SW 1271 (cell line): ENCODE measurements around the gene SLC20A1.
"Not testable (repeated sequence)": the region's sequence is repeated elsewhere in the genome, so short reads cannot be mapped to it uniquely, and the experiment has no call there.

Source experiments
- DNase-seq, 2 experiments: peaks; one replicate each; lab custom pipeline; 2025; lab: John Stamatoyannopoulos, UW

The SLC20A1 gene, protein sequence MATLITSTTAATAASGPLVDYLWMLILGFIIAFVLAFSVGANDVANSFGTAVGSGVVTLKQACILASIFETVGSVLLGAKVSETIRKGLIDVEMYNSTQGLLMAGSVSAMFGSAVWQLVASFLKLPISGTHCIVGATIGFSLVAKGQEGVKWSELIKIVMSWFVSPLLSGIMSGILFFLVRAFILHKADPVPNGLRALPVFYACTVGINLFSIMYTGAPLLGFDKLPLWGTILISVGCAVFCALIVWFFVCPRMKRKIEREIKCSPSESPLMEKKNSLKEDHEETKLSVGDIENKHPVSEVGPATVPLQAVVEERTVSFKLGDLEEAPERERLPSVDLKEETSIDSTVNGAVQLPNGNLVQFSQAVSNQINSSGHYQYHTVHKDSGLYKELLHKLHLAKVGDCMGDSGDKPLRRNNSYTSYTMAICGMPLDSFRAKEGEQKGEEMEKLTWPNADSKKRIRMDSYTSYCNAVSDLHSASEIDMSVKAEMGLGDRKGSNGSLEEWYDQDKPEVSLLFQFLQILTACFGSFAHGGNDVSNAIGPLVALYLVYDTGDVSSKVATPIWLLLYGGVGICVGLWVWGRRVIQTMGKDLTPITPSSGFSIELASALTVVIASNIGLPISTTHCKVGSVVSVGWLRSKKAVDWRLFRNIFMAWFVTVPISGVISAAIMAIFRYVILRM

DNA sequence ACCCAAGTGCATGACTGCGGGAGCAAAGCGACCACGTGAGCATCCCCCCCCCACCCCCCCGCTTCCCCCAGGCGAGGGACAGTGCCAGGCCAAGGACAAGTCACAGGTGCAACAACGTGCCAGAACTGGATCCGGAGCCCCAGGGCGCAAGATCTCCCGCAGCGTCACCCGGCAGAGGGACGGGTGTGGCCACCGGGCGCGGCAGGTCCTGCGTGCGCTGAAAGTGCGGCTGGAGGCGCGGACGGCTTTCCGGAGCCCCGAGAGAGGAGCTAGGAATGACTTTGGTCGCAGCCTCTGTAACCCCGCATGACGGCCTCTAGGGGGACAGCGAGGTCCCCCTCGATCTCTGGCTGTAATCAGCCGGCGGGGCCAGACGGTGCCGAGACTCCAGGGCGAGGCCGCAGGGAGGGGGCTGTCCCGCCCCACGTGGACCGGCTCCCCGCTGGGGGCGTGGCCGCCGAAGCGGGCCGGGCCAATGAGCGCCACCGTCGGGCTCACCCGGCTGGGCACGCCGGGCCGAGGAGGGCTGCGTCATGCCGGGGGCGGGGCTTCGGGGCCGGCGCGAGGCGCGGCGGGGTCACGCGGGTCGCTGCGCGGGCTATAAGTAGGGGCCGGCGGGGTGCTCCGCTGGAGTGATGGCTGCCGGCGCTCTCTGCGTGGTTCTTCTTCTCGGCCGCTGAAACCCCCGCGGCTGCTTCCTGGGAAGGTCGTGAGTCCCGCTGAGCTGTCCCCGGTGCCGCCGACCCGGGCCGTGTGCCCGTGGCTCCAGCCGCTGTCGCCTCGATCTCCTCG, at the start of gene SLC20A1:
Gene SLC20A1 (plus strand): TSS at position 630 of the 792 bp plus-strand sequence. CDS start 890 bp downstream, outside the sequence.
- DNase-seq = peak; percentile 96

- DNase-seq = no peak
Observed at GRCh38 chr2:112597537-112598322, 48.0 kb upstream of the SLC20A1 start.

- no peak for DNase-seq
Observed at GRCh38 chr2:112600634-112601033, 45.1 kb upstream of the SLC20A1 start.

DNA sequence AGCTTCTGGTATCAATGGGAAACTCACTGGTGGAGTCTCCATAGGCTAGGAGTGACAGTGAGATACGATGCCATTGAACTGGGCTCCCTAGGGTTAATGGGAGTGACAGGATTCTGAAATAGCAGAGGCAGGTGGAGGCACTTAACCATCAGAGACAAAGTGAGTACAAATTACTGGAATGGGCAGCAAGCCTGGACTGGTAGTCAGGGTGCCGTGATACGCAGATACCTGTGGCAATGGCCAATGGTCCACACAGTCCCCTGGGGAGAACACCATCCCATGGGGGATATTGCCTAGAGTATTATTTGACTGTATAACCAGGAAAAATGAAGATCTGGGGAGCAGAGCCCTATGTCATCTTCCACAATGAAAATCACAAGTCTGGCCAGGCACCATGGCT, 44.0 kb upstream of the SLC20A1 start:
- no peak for DNase-seq

- no peak for DNase-seq
Observed at GRCh38 chr2:112602917-112603316, 42.8 kb upstream of the SLC20A1 start.

GRCh38 chr2:112603731-112604130, 42.0 kb upstream of the SLC20A1 start:
- DNase-seq = no peak

DNA sequence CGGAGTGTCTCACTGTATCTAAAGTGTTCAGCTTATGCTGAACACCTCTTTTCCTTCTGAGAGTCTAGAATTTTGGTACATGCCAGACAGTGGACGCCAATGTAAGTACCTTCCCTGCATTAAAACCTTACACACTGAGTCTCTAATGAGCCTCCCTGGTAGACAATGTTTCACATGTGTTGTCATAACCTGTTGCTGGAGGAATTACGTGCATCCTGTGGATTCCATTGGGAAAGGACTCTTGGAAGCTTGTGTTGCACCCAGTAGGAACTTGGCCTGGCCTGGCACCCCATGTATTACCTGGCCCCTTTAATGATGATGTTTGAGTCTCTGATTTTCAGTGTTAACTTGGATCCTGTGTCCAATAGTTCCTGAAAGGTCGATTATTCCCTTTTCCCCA, 40.8 kb upstream of the SLC20A1 start:
- no peak for DNase-seq

DNA sequence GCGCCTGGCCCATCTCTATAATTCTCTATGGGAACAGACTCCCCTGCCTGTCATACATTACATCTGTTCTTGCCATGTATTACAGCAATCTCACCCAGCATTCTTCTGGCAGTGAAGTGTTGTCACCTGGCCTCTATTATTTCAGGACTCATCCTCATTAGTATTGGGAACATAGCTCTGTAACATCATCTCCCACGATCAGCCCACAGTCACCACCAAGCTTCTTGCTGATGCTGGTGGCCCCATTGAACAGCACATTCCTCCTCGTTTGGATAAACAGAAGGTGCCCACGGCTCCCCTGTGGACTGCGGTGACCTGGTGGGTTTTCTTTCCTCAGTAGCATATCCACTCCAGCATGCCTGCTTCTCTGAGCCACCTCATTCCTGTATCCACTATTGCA, 39.8 kb upstream of the SLC20A1 start:
- DNase-seq = no peak

DNA sequence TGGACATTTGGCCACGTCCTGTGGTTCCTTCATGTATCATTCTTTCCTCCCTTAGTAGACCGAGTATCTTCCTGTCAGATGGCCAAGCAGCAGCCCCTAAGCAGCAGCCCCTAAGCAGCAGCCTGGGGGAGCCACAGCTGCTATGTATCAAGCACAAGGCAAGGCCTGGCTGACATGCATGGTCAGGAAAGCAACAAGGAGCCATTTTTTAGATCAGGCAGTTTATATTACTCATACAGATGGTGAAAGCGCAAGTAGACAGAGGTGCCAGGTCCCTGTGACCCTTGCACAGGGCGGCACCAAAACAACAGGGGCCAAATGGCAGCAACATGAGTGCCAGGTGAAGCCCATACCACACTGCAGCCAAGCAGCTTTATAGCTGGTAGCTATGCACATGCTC, 39.2 kb upstream of the SLC20A1 start:
- DNase-seq = no peak

DNA sequence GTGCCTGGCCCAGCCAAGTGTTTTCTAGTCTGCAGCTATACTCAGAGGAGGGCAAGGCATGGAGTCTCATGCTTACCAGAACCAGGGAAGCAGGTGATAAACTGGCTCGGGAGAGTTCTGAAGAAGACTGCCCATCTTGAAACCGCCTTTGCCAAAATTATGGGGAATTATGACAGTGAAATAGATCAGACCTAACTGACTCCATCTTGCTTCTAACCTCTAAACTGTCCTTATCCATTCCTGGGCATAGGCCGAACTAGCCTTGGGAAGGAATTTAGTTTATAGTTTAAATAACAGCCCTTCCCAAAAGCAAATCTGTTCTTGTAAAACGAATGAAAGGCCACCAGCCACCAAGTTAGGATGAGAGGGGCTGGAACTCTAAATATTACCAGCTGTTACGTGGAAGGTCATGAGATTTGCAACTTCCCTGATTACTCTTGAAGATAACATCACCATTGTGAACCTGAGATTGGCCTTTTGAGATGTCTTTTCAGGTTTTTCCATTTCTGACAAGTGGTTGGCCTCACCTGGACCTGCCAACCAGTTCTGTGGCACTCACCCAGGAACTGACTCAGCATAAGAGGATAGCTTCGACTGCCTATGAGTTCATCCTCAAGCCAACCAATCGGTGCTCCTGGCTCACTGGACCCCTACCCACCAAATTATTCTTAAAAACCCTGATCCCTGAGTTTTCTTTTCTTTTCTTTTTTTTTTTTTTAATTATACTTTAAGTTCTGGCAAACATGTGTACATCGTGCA, 37.9 kb upstream of the SLC20A1 start:
- DNase-seq = no peak

GRCh38 chr2:112609320-112609719, 36.4 kb upstream of the SLC20A1 start:
- DNase-seq = not testable (repeated sequence)

GRCh38 chr2:112612283-112612682, 33.5 kb upstream of the SLC20A1 start:
- DNase-seq = not testable (repeated sequence)

DNA sequence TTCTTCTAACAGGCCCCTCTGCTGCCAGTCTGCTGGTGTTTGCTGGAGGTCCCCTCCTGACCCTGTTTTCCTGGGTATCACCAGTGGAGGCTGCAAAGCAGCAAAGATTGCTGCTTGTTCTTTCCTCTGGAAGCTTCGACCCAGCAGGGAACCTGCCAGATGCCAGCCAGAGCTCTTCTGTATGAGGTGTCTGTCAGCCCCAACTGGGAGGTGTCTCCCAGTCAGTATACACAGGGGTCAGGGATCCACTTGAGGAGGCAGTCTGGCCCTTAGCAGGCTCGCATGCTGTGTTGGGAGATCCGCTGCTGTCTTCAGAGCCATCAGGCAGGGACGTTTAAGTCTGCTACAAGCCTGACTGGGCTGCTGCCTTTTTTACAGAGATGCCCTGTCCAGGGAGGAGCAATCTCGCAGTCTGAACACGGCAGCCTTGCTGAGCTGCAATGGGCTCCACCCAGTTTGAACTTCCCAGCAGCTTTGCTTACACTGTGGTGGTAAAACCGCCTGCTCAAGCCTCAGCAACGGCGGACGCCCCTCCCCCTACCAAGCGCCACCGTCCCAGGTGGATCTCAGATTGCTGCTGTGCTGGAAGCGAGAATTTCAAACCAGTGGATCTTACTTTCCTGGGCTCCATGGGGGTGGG, 31.4 kb upstream of the SLC20A1 start:
- DNase-seq = no peak

- DNase-seq = no peak
Observed at GRCh38 chr2:112615051-112615450, 30.7 kb upstream of the SLC20A1 start.

DNA sequence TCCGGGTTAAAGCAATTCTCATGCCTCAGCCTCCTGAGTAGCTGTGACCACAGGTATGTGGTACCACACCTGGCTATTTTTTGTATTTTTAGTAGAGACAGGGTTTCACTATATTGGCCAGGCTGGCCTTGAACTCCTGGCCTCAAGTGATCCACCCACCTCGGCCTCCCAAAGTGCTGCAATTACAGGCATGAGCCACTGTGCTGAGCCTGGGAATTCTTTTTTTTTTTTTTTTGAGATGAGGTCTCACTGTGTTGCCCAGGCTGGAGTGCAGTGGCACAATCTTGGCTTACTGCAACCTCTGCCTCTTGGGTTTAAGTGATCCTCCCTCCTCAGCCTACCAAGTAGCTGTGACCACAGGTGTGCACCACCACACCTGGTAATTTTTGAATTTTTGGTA, 29.9 kb upstream of the SLC20A1 start:
- DNase-seq = not testable (repeated sequence)

- no peak for DNase-seq
Observed at GRCh38 chr2:112618383-112618782, 27.4 kb upstream of the SLC20A1 start.

DNA sequence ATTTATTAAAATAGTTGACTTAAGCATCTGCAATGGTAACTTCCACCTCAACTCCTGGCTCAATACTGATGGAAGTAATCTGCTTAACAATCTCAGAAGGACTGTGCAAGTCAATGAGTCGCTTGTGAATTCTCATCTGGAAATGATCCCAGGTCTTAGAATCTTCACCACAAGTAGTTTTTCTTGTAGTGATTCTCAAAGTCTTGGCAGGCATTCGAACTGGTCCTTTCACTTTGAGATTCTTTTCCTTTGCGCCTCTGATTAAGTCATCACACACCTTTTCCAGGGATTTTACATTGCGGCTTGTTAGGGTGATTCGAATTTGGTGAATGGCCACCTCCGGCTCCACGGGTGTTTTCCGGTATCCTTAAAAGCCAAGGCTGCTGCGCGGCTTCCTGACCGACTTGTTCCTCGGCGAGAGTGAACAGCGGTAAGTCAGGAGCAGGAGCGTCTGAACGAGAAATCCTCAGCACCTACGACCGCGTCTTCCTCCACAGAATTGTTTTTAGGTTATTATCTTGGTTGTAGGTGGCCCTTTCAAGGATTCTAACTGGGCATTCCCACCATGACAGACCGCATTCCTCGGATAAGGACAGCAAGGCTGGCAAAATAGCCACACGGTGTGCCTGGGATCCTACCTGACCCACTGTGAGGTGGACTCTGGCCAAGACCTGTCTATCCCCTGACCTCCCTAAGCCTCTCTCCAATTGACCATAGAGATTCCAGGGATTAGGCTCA, 23.8 kb upstream of the SLC20A1 start:
- DNase-seq = peak in 1 of 2 experiments; percentile 21

DNA sequence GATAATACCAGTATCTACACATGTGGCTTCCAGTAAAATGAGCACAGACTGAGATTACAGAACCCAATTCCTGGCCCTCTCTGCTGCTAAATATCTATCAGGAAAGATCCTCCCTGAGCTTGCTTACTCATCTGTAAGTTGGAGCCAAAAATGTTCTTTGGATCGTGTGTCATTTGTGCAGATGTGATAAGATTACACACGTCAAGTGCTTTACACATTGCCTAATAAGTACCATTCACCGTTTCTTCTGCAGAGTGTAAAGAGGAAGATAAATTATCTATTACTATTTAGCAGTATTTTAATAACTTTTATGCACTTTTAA, 23.2 kb upstream of the SLC20A1 start:
- peak in 1 of 2 experiments; percentile 54 for DNase-seq

- DNase-seq = peak; percentile 72 to 90
Observed at GRCh38 chr2:112623913-112624777, 21.6 kb upstream of the SLC20A1 start.
